A673 (cell line): ENCODE data around the gene SPRYD7.

Source experiments
- EZH2 ChIP-seq: fragments of 200-600 bp; sonication (generic); IDR thresholded peaks from 2 replicates; pipeline ENCODE4 v1.6.1; 2017; ENCODE audit warnings: borderline replicate concordance, low read depth, mild to moderate bottlenecking, mixed read lengths, antibody characterized with exemption, low read length; ENCODE audit not compliant: poor library complexity, severe bottlenecking
- TF ChIP-seq, protein P1 (sequence below): fragments of 300-800, 200-600 bp; sonication (generic); conservative IDR thresholded peaks from 2 replicates; pipeline ENCODE4 v1.5.1; 2017; ENCODE audit warnings: low read depth, mild to moderate bottlenecking, antibody characterized with exemption, low read length, moderate library complexity, mixed read lengths

GRCh38 chr13:49938921-49939320 lies 2.8 kb upstream of the SPRYD7 start:
- TF ChIP-seq, protein P1, sequence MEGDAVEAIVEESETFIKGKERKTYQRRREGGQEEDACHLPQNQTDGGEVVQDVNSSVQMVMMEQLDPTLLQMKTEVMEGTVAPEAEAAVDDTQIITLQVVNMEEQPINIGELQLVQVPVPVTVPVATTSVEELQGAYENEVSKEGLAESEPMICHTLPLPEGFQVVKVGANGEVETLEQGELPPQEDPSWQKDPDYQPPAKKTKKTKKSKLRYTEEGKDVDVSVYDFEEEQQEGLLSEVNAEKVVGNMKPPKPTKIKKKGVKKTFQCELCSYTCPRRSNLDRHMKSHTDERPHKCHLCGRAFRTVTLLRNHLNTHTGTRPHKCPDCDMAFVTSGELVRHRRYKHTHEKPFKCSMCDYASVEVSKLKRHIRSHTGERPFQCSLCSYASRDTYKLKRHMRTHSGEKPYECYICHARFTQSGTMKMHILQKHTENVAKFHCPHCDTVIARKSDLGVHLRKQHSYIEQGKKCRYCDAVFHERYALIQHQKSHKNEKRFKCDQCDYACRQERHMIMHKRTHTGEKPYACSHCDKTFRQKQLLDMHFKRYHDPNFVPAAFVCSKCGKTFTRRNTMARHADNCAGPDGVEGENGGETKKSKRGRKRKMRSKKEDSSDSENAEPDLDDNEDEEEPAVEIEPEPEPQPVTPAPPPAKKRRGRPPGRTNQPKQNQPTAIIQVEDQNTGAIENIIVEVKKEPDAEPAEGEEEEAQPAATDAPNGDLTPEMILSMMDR: no peak
- TF ChIP-seq EZH2: no peak
